ENCODE measurements around the gene MDC1.
A peak's percentile ranks its signal among the peaks of the same experiment; 100 is the strongest.
"Not testable (repeated sequence)": the region's sequence is repeated elsewhere in the genome, so short reads cannot be mapped to it uniquely, and the experiment has no call there.

The MDC1 gene

GRCh38 chr6:30717129-30717844 is at the start of gene MDC1:
TSS of gene MDC1 (minus strand) at chr6:30717281. CDS start at chr6:30715175, 2,106 bp downstream.
- peak; percentile 99 for DNase-seq

GRCh38 chr6:30766461-30767157 is 49.5 kb upstream of the MDC1 start:
- DNase-seq: no peak

GRCh38 chr6:30765495-30765894 is 48.4 kb upstream of the MDC1 start:
- DNase-seq: not testable (repeated sequence)

- not testable (repeated sequence) for DNase-seq
These were observed 47.5 kb upstream of the MDC1 start for GRCh38 chr6:30764490-30765043.

- DNase-seq: no peak
These were observed 46.8 kb upstream of the MDC1 start for GRCh38 chr6:30763618-30764489.

- DNase-seq: no peak
These were observed 46.1 kb upstream of the MDC1 start for GRCh38 chr6:30763155-30763617.

GRCh38 chr6:30761791-30762429 is 44.8 kb upstream of the MDC1 start:
- DNase-seq: no peak

- DNase-seq: no peak
These were observed 43.5 kb upstream of the MDC1 start for GRCh38 chr6:30760549-30760948.

GRCh38 chr6:30759575-30760239 is 42.6 kb upstream of the MDC1 start:
- DNase-seq: no peak

GRCh38 chr6:30757261-30757904 is 40.3 kb upstream of the MDC1 start:
- no peak for DNase-seq

- DNase-seq: not testable (repeated sequence)
These were observed 39.4 kb upstream of the MDC1 start for GRCh38 chr6:30756405-30757003.

- no peak for DNase-seq
These were observed 37.5 kb upstream of the MDC1 start for GRCh38 chr6:30754631-30755030.

GRCh38 chr6:30752157-30752927 is 35.3 kb upstream of the MDC1 start:
- DNase-seq: no peak

- DNase-seq: no peak
These were observed 33.2 kb upstream of the MDC1 start for GRCh38 chr6:30750379-30750668.

- DNase-seq: no peak
These were observed 32.7 kb upstream of the MDC1 start for GRCh38 chr6:30749554-30750378.

- no peak for DNase-seq
These were observed 31.9 kb upstream of the MDC1 start for GRCh38 chr6:30748851-30749540.

GRCh38 chr6:30747902-30748769 is 31.1 kb upstream of the MDC1 start:
- no peak for DNase-seq

- DNase-seq: no peak
These were observed 30.2 kb upstream of the MDC1 start for GRCh38 chr6:30747300-30747687.
